Thyroid gland (tissue), 4 donors: ENCODE data around the gene SYP. TPM values are rescaled to one million over a fixed set of nuclear protein-coding genes. Genes with fewer than 3 reads are reported as not detected.

Experiments
- DNase-seq, 2 donors: peaks; one replicate each; pipeline ENCODE4 v3.0.0-alpha.2; 2019
- H3K27ac ChIP-seq, 3 donors: fragments of 200-600 bp; sonication (generic); 1 replicate in 2 of 3; 2 replicates in 1 of 3; pipeline ENCODE4 v1.5.1; 2016 to 2019; ENCODE audit warnings: mild to moderate bottlenecking in 1 of 3, moderate library complexity in 1 of 3
- H3K27me3 ChIP-seq: fragments of 200-600 bp; sonication (generic); one replicate; pipeline ENCODE4 v1.5.1; 2019
- H3K36me3 ChIP-seq, 2 donors: fragments of 200-600 bp; sonication (generic); one replicate each; pipeline ENCODE4 v1.5.1; 2016 to 2019
- H3K4me1 ChIP-seq, 2 donors: fragments of 200-600 bp; sonication (generic); one replicate each; pipeline ENCODE4 v1.5.1; 2017 to 2019
- H3K4me3 ChIP-seq, 3 donors: fragments of 200-600 bp; sonication (generic); replicated peaks in 1 of 3; 1 replicate in 2 of 3; 2 replicates in 1 of 3; pipeline ENCODE4 v1.5.1; 2016; ENCODE audit warnings: mild to moderate bottlenecking in 1 of 3
- H3K9me3 ChIP-seq: fragments of 200-600 bp; sonication (generic); one replicate; pipeline ENCODE4 v1.5.1; 2017
- POLR2A ChIP-seq, 2 donors: fragments of 450-650 bp; IDR thresholded peaks; one replicate each; pipeline ENCODE4 v1.6.1; 2017; ENCODE audit warnings: antibody characterized with exemption in 2 of 2, mild to moderate bottlenecking in 2 of 2, moderate library complexity in 1 of 2
- WGBS, 2 donors: methylation state at CpG; one replicate each; pipeline ENCODE4 v1.1.5; 2017; 5-methylcytosine and 5-hydroxymethylcytosine counted together
- intact Hi-C: fragments of 100-400 bp; cut with DNase I; formaldehyde crosslinking; loops from one replicate; pipeline ENCODE4 v1.15.1; 2023
- total RNA-seq, 4 donors: library from RNA; depleted of rRNA; stranded (reverse); fragments of >200 nt; gene quantifications; one replicate each; pipeline ENCODE4 v1.2.3, GENCODE V29; 2016
- TF ChIP-seq, protein P1 (sequence below), 6 experiments: fragments of 200-600 bp in 3 of 6; fragments of 450-650 bp in 3 of 6; sonication (generic) in 3 of 6; IDR thresholded peaks; one replicate each; pipeline ENCODE4 v1.5.1; 2016 to 2019; ENCODE audit warnings: antibody characterized with exemption in 6 of 6, mild to moderate bottlenecking in 2 of 6, inconsistent platforms in 1 of 6, moderate library complexity in 1 of 6

Gene SYP
- total RNA-seq, 4 donors from 2014 or later: 1.9 to 4.8 (median 2.7) TPM

DNA sequence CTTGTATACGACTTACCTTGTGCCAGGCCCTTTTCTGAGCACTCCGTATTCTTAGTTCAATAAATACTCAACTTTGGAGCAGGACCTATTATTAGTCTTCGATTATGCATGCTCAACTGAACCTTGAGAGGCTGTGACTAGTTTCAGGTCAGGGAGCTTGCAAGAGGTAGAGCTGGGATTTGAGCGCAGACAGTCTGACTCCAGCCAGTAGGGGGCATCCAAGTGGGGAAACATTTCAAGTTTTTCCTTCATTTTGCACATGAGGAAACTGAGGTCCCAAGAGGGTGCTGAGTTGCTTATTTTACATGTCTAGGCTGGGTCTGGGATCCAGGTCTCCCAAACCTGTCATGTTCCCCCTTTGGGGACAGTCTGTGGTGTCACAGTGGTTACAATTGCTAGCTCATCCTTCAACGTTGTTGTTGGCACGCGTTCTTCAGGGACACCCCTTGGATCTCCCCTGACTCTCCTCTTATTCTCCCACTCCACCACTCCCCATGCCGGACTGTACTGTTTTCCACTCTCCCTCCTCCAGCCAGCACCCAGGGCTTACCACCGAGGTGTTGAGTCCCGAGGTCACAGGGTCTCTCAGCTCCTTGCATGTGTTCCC lies 7.2 kb downstream of the SYP start:
- H3K27me3 ChIP-seq: no peaks in the 10 kb centered on the region
- peaks cover 0 to 5% of the 10 kb centered on the region in 2 donors for H3K4me1 ChIP-seq
- no peaks in the 10 kb centered on the region for H3K36me3 ChIP-seq
- intact Hi-C loops: no loop called here
- no peak overlapping the region for H3K4me3 ChIP-seq
- 56 to 59% methylated on average over 10 of the region's 10 CpGs for WGBS, 2 donors
- H3K9me3 ChIP-seq: no peaks in the 10 kb centered on the region
- no peak for TF ChIP-seq POLR2A (IDR thresholded peaks at IDR 0.05)
- TF ChIP-seq, protein P1, sequence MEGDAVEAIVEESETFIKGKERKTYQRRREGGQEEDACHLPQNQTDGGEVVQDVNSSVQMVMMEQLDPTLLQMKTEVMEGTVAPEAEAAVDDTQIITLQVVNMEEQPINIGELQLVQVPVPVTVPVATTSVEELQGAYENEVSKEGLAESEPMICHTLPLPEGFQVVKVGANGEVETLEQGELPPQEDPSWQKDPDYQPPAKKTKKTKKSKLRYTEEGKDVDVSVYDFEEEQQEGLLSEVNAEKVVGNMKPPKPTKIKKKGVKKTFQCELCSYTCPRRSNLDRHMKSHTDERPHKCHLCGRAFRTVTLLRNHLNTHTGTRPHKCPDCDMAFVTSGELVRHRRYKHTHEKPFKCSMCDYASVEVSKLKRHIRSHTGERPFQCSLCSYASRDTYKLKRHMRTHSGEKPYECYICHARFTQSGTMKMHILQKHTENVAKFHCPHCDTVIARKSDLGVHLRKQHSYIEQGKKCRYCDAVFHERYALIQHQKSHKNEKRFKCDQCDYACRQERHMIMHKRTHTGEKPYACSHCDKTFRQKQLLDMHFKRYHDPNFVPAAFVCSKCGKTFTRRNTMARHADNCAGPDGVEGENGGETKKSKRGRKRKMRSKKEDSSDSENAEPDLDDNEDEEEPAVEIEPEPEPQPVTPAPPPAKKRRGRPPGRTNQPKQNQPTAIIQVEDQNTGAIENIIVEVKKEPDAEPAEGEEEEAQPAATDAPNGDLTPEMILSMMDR (IDR thresholded peaks at IDR 0.05): peak in 4 of 6 experiments; percentile 16 to 48 (median 34)
- no peak overlapping the region for H3K27ac ChIP-seq
- peak; percentile 20 to 27 for DNase-seq

DNA sequence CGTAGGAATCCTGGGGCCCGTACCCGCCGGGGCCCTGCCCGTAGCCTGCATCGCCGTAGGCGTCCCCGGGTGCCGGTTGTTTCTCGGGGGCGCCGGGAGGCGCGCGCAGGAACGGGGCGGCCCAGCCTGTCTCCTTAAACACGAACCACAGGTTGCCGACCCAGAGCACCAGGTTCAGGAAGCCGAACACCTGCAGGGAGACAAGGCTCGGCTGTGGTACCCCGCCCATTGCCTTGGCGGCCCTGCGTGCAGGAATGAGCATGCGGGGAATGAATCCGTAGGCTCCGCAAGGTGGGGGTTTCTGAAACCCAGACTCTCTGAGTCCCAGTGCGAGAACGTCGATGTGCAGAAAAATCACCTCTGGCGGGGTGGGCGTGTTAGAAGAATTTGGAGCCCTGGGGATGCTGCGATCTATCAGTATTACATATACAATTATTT lies 8.4 kb downstream of the SYP start:
- no peak for DNase-seq
- intact Hi-C loops: no loop called here
- TF ChIP-seq POLR2A (IDR thresholded peaks at IDR 0.05): no peak
- TF ChIP-seq, protein P1 (IDR thresholded peaks at IDR 0.05): no peak

DNA sequence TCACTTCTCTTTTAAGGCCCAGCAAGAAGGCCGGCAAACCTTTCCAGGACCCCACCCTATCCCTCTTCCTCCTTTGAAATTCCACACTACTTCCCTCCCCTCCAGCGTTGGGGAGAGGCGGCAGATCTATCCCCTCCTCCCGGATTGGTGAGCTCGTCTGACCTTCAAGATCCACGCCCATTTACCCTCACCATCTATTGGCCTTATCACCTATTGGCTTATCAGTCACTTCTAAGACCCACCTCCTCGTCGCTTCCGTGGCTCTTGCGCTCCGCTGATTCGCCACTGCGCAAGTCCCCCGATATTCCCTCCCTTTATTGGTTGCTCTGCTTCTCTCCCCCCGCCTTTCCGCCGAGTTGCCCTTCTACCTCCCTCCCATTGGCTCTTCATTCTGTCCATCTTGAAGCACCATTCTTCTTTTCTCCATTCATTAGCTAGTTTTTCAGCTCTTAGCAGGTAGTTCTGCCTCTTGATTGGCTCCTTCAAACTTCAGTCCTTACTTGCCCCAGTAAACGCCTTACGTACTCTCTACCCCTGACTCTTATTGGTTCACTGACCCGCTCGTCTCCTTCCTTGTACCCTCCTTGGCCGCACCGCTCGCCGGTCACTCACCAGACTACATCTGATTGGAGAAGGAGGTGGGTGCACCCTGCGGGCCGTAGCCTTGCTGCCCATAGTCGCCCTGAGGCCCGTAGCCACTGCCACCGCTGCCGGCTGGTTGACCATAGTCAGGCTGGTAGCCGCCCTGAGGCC lies 9.0 kb downstream of the SYP start:
- Histone ChIP-seq H3K36me3 (no peaks in the 10 kb centered on the region), H3K27ac (peak overlapping the region; percentile 78 to 85 (median 84)), H3K9me3 (no peaks in the 10 kb centered on the region), H3K4me1 (peaks cover 0 to 5% of the 10 kb centered on the region in 2 donors), H3K4me3 (peak overlapping the region in 1 of 3 donors; percentile 45), H3K27me3 (no peaks in the 10 kb centered on the region)
- intact Hi-C loops: no loop called here
- peak; percentile 89 to 91 for DNase-seq
- peak in 1 of 2 donors; percentile 91 for TF ChIP-seq POLR2A (IDR thresholded peaks at IDR 0.05)
- TF ChIP-seq, protein P1 (IDR thresholded peaks at IDR 0.05): no peak
- 0% methylated on average over 25 to 27 of the region's 32 CpGs for WGBS, 2 donors

More for the DNA sequence above, 8.4 kb downstream of the SYP start:
- no peaks in the 10 kb centered on the region for H3K36me3 ChIP-seq
- H3K9me3 ChIP-seq: no peaks in the 10 kb centered on the region
- WGBS, 2 donors: 3 to 7% methylated on average over 5 to 10 of the region's 34 CpGs
- peak overlapping the region; percentile 59 to 85 (median 78) for H3K27ac ChIP-seq
- H3K4me1 ChIP-seq: peaks cover 0 to 5% of the 10 kb centered on the region in 2 donors
- no peaks in the 10 kb centered on the region for H3K27me3 ChIP-seq
- H3K4me3 ChIP-seq: peak overlapping the region in 2 of 3 donors; percentile 1 to 45

DNA sequence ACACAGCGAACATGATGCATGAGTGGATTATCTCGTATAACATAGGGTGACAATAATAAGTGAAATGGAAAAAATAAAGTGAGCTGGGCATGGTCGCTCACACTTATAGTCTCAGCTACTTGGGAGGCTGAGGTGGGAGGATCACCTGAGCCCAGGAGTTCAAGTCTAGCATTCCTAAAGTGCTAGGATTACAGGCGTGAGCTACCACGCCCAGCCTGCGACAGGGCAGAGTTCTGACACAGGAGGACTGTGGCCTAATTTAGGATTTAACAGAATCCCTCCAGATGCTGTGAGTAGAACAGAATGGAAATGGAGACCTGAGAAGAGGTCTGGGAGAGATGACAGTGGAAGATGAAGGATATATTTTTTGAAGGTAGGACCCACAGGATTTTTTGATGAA lies 10.4 kb downstream of the SYP start:
- H3K27ac ChIP-seq: peak overlapping the region in 1 of 3 donors; percentile 80
- peaks cover 0 to 5% of the 10 kb centered on the region in 2 donors for H3K4me1 ChIP-seq
- TF ChIP-seq, protein P1 (IDR thresholded peaks at IDR 0.05): no peak
- TF ChIP-seq POLR2A (IDR thresholded peaks at IDR 0.05): no peak
- no peaks in the 10 kb centered on the region for H3K9me3 ChIP-seq
- WGBS, 2 donors: 85 to 89% methylated on average over 6 of the region's 6 CpGs
- H3K4me3 ChIP-seq: no peak overlapping the region
- intact Hi-C loops: no loop called here
- H3K27me3 ChIP-seq: no peaks in the 10 kb centered on the region
- H3K36me3 ChIP-seq: no peaks in the 10 kb centered on the region
- no peak for DNase-seq
